ENCODE measurements around the gene CD36. TPM values are rescaled to one million over a fixed set of nuclear protein-coding genes. Genes with fewer than 3 reads are reported as not detected.
"Not testable (repeated sequence)": the region's sequence is repeated elsewhere in the genome, so short reads cannot be mapped to it uniquely, and the experiment has no call there.

Gene CD36
- polyA plus RNA-seq, 1 donor from 2014 or later, result 0.31 TPM

DNA sequence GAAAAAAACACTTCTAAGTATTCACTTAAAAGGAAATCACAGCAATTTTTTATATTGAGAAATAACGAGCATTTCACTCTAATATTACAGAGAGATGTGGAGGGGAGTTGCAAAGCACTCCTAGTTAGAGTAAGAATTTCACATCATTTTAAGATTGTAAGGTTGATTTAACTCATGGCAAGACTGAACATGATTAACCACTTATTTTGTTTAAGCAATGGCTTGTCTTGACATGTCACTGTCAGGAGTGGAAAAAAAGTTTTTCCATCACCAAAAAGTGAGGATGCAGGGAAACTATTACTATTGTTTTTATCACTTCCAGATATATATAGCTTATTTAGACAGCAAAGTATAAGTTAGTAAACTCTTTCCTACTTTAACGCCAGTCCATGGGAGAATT, 27.1 kb downstream of the CD36 start:
- no peaks in the 10 kb centered on the region for H3K27me3 ChIP-seq (ENCODE audit: insufficient read depth, low read depth, low read length)
- H3K9me3 ChIP-seq (ENCODE audit: low read length), result no peaks in the 10 kb centered on the region
- no peaks in the 10 kb centered on the region for H3K79me2 ChIP-seq (replicated peaks; ENCODE audit: insufficient read depth, low read length)
- H3K4me3 ChIP-seq (ENCODE audit: low read length), result no peak overlapping the region
- no peak overlapping the region for H3K4me2 ChIP-seq (ENCODE audit: low read length)
- H3K27ac ChIP-seq (ENCODE audit: low read length), result no peak overlapping the region
- no peaks in the 10 kb centered on the region for H3K9me2 ChIP-seq (ENCODE audit: insufficient read depth, low read length)
- no peaks in the 10 kb centered on the region for H4K20me1 ChIP-seq (ENCODE audit: insufficient read depth)
- TF ChIP-seq SMC3 (conservative IDR thresholded peaks at IDR 0.05; ENCODE audit: poor library complexity), result no peak
- TF ChIP-seq MXI1 (conservative IDR thresholded peaks at IDR 0.05; ENCODE audit: poor library complexity, severe bottlenecking), result no peak
- TF ChIP-seq POLR2AphosphoS5 (IDR thresholded peaks at IDR 0.05), result no peak
- TF ChIP-seq, protein P1, sequence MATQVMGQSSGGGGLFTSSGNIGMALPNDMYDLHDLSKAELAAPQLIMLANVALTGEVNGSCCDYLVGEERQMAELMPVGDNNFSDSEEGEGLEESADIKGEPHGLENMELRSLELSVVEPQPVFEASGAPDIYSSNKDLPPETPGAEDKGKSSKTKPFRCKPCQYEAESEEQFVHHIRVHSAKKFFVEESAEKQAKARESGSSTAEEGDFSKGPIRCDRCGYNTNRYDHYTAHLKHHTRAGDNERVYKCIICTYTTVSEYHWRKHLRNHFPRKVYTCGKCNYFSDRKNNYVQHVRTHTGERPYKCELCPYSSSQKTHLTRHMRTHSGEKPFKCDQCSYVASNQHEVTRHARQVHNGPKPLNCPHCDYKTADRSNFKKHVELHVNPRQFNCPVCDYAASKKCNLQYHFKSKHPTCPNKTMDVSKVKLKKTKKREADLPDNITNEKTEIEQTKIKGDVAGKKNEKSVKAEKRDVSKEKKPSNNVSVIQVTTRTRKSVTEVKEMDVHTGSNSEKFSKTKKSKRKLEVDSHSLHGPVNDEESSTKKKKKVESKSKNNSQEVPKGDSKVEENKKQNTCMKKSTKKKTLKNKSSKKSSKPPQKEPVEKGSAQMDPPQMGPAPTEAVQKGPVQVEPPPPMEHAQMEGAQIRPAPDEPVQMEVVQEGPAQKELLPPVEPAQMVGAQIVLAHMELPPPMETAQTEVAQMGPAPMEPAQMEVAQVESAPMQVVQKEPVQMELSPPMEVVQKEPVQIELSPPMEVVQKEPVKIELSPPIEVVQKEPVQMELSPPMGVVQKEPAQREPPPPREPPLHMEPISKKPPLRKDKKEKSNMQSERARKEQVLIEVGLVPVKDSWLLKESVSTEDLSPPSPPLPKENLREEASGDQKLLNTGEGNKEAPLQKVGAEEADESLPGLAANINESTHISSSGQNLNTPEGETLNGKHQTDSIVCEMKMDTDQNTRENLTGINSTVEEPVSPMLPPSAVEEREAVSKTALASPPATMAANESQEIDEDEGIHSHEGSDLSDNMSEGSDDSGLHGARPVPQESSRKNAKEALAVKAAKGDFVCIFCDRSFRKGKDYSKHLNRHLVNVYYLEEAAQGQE (IDR thresholded peaks at IDR 0.05; ENCODE audit: borderline replicate concordance), result no peak
- TF ChIP-seq CTCF (IDR thresholded peaks at IDR 0.05; ENCODE audit: poor library complexity, severe bottlenecking), result no peak
- H3F3A ChIP-seq (ENCODE audit: insufficient read depth, low read length, poor library complexity, severe bottlenecking), result no peaks in the 10 kb centered on the region
- no peaks in the 10 kb centered on the region for H3K36me3 ChIP-seq (ENCODE audit: insufficient read depth, low read length)
- H2AFZ ChIP-seq (ENCODE audit: low read depth, low read length), result no peak overlapping the region
- H3K9ac ChIP-seq (ENCODE audit: low read length), result no peak overlapping the region

DNA sequence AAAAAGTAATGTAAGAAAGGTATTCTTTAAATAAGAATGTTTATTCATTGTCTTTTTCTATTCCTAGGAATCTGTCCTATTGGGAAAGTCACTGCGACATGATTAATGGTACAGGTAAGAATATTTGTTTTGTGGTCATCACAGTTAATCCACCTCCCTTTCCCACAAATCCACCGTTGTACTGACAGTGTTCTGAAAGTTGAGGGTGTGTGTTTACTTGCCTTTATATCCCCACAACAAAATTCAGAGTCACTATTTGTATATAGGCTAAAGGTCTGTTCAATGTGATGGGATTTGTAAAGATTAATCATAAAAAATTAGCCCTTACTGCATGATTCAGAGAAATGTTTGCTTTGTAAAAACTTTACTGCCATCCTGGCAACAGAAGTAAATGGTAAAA, 27.9 kb downstream of the CD36 start:
- Histone ChIP-seq H3F3A (ENCODE audit: insufficient read depth, low read length, poor library complexity, severe bottlenecking) (no peaks in the 10 kb centered on the region), H3K79me2 (replicated peaks; ENCODE audit: insufficient read depth, low read length) (no peaks in the 10 kb centered on the region), H2AFZ (ENCODE audit: low read depth, low read length) (no peak overlapping the region), H3K4me2 (ENCODE audit: low read length) (no peak overlapping the region), H3K27me3 (ENCODE audit: insufficient read depth, low read depth, low read length) (no peaks in the 10 kb centered on the region), H3K9me2 (ENCODE audit: insufficient read depth, low read length) (no peaks in the 10 kb centered on the region), H3K36me3 (ENCODE audit: insufficient read depth, low read length) (no peaks in the 10 kb centered on the region), H3K9me3 (ENCODE audit: low read length) (no peaks in the 10 kb centered on the region), H4K20me1 (ENCODE audit: insufficient read depth) (no peaks in the 10 kb centered on the region), H3K4me3 (ENCODE audit: low read length) (no peak overlapping the region), H3K27ac (ENCODE audit: low read length) (no peak overlapping the region), H3K9ac (ENCODE audit: low read length) (no peak overlapping the region)
- TF ChIP-seq MXI1 (conservative IDR thresholded peaks at IDR 0.05; ENCODE audit: poor library complexity, severe bottlenecking) (no peak), TAF1 (IDR thresholded peaks at IDR 0.05; ENCODE audit: low read depth) (no peak), RAD21 (conservative IDR thresholded peaks at IDR 0.05) (no peak), CTCF (IDR thresholded peaks at IDR 0.05; ENCODE audit: poor library complexity, severe bottlenecking) (no peak), EZH2 (IDR thresholded peaks at IDR 0.05; ENCODE audit: borderline replicate concordance, insufficient read depth, low read length, poor library complexity, severe bottlenecking) (no peak), SMC3 (conservative IDR thresholded peaks at IDR 0.05; ENCODE audit: poor library complexity) (no peak), EP300 (conservative IDR thresholded peaks at IDR 0.05; ENCODE audit: poor library complexity, severe bottlenecking) (no peak), POLR2AphosphoS5 (IDR thresholded peaks at IDR 0.05) (no peak)
- TF ChIP-seq, protein P1 (IDR thresholded peaks at IDR 0.05; ENCODE audit: borderline replicate concordance), result no peak

GRCh38 chr7:80669367-80669766, 30.9 kb downstream of the CD36 start:
- not testable (repeated sequence) for H4K20me1 ChIP-seq (ENCODE audit: insufficient read depth); H3K36me3 ChIP-seq (ENCODE audit: insufficient read depth, low read length); H3K27ac ChIP-seq (ENCODE audit: low read length); H3K9me2 ChIP-seq (ENCODE audit: insufficient read depth, low read length); H3K9ac ChIP-seq (ENCODE audit: low read length); H3K79me2 ChIP-seq (replicated peaks; ENCODE audit: insufficient read depth, low read length); H2AFZ ChIP-seq (ENCODE audit: low read depth, low read length); H3F3A ChIP-seq (ENCODE audit: insufficient read depth, low read length, poor library complexity, severe bottlenecking); H3K27me3 ChIP-seq (ENCODE audit: insufficient read depth, low read depth, low read length); H3K4me3 ChIP-seq (ENCODE audit: low read length); H3K9me3 ChIP-seq (ENCODE audit: low read length); H3K4me2 ChIP-seq (ENCODE audit: low read length)
